AG10803 (cell line): ENCODE measurements around the gene GPR4.

Source experiments
- DNase-seq: peaks from one replicate; pipeline ENCODE4 v3.0.0; 2010; ENCODE audit warnings: low read depth
- H3K4me3 ChIP-seq: 2 replicates; pipeline ENCODE4 v1.5.1; 2011; ENCODE audit warnings: mild to moderate bottlenecking, low read length, control low read depth
- TF ChIP-seq, protein P1 (sequence below): conservative IDR thresholded peaks from 2 replicates; pipeline ENCODE4 v1.5.1; 2011; ENCODE audit warnings: mild to moderate bottlenecking, low read length, control low read depth, inconsistent platforms

GPR4 gene

DNA sequence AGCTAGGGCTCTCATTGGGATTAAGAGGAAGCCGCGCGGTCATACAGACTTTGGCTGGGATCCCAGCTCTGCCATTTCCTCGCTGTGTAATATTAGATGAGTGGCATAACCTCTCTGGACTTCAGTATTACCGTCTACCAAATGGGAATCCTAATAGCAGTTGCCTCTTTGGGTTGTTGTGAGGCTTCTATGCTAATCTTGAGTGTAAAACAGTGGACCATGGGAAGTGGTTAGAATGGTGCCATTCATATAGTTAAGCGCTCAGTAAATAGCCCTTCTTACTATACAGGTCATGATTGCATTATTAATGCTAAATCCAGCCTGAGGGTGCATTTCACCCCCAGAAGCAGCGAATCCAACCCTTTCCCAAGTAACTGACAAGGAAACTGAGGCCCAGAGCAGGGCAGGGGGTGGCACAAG is 16.8 kb downstream of the GPR4 start:
- peak overlapping the region; percentile 80 for H3K4me3 ChIP-seq
- TF ChIP-seq, protein P1, sequence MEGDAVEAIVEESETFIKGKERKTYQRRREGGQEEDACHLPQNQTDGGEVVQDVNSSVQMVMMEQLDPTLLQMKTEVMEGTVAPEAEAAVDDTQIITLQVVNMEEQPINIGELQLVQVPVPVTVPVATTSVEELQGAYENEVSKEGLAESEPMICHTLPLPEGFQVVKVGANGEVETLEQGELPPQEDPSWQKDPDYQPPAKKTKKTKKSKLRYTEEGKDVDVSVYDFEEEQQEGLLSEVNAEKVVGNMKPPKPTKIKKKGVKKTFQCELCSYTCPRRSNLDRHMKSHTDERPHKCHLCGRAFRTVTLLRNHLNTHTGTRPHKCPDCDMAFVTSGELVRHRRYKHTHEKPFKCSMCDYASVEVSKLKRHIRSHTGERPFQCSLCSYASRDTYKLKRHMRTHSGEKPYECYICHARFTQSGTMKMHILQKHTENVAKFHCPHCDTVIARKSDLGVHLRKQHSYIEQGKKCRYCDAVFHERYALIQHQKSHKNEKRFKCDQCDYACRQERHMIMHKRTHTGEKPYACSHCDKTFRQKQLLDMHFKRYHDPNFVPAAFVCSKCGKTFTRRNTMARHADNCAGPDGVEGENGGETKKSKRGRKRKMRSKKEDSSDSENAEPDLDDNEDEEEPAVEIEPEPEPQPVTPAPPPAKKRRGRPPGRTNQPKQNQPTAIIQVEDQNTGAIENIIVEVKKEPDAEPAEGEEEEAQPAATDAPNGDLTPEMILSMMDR: no peak
- no peak for DNase-seq

DNA sequence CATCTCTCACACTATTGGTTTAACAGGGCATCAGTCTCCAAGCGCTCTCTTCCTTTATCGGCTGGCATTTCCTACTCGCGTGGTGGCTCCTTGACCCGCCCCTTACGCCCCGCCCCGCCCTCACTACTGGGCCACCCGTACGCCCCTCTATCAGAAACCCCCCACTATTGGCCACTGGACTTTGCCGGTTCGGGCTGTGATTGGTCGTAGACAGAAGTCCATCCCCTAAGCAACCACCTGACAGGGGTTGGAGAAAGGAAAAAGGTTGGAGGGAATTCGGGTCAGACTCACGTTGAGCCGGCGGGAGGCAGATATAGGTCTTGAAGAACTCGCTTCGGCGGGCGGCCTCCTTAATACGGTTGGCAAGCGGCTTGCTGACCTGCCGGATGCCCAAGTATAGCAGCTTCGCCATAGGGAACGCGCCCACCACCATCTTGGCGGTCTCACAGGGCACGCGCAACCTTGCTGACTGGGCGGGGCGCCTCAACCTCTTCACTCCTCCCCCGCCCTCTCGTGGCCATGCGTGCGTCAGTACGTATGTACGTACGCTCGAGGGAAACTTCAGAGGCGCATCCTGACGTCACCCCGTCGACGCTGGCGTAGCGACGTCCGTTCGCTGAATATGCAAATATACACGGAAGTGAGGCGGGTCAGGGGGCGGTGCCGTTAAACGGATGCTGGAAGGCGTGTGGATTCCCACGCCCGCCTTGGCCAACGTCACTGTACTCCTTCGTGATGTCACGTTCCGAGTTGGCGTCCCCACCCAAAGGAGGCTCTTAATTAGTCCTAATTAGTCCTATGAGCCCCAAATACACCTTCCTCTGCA is 17.5 kb downstream of the GPR4 start, which contains the start of gene OPA3:
OPA3 (minus strand) TSS at position 471 of the 826 bp plus-strand sequence; CDS start at position 433, 38 bp downstream.
- peak within 1 kb of the TSS; percentile 97 for H3K4me3 ChIP-seq
- TF ChIP-seq, protein P1: no peak
- DNase-seq: peak; percentile 100

DNA sequence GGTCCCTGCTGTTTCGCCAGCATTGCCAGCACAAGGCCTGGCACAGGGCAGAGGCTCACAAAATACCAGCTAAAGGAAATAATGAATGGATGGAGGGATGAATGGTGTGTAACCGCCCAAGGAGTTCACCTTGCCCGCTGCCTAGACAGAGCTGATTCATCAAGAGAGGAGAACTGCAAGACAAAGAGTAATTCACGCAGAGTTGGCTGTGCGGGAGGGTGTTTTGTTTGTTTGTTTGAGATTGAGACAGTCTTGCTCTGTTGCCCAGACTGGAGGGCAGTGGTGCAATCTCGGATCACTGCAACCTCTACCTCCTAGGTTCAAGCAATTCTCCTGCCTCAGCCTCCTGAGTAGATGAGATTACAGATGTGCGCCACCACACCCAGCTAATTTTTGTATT is 20.4 kb downstream of the GPR4 start:
- DNase-seq: no peak
- TF ChIP-seq, protein P1: no peak
- no peak overlapping the region for H3K4me3 ChIP-seq

DNA sequence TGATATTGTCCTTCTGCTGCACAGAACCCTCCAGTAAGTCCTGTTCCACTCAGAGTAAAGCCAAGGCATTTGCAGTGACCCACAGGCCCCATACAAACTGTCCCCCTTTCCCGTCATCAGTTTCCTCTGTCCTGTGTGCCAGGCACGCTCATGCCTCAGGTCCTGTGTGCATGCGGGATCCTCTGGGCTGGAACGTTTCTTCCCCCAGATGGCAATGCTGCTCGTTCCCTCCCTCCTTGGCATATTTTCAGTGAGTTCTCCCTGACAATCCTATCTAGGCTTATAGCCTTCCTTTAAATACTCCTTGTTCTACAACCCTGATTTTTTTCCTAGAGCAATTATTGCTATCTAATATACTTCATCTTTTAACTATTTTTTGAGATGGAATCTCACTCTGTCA is 23.2 kb downstream of the GPR4 start:
- TF ChIP-seq, protein P1: no peak
- no peak for DNase-seq
- H3K4me3 ChIP-seq: no peak overlapping the region

DNA sequence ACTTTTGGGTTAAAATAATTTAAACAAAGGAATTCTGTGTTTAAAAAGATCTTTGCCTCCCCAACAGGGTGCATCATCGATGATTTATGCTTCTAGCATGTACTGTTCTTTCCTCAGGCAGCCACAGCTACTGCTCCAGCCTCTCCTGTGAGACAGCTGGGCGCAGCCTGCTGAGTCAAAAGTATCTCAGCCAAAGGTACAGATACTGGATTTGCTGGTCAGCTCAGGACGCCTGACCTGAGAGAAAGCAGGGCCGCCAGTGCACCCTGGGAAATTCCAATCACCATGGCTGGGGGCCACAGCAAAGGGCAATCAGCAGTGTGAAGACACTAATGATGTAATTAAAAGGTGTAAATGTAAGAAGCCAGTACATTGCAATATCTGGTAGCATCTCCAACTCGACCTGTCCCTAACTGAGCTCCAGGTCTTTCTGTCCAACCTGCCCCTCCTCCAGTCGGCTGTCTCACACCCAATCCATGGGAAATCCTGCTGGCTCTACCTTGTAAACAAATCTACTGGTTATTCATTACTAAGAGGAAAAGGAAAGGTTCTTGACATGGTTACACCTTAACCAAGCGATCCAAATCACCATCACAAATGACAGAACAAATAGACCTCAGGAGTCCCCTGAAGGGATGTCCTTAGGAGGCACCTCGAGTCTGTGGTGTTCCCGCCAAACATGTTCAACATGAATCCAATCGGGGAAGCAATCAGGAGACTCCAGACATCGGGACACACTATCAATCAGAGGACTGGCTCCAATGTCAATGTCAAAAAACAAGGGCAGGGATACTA is 24.7 kb downstream of the GPR4 start:
- peak; percentile 83 for DNase-seq
- H3K4me3 ChIP-seq: no peak overlapping the region
- TF ChIP-seq, protein P1: no peak

DNA sequence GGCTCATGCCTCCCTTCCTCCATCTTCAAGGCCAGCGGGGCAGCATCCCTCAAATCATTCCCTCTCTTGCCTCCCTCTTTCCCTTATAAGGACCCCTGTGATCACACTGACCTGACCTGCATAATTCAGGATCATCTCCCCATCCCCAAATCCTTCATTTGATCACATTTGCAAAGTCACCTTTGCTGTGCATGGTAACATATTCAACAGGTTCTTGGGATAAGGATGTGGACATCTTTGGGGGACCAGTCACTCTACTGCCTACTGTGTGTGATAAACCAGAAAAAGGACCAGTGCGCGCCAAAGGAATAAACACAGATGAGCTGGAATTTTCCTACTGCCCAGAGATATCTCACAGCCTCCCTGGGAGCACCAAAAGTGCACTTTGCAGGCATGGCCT is 25.3 kb downstream of the GPR4 start:
- H3K4me3 ChIP-seq: no peak overlapping the region
- TF ChIP-seq, protein P1: no peak
- DNase-seq: no peak
